ENCODE results near the gene ENO3. TPM values are rescaled to one million over a fixed set of nuclear protein-coding genes. Genes with fewer than 3 reads are reported as not detected.

ENO3 gene
- total and polyA plus RNA-seq, 10 of the 15 experiments (the other 5 are each of a cell fraction or from before 2014, with no cell fraction given): 6.8 to 28.4 (median 17.0) TPM

GRCh38 chr17:4978726-4979125 lies 27.8 kb downstream of the ENO3 start:
- no peak for FAIRE-seq
- no peaks in the 10 kb centered on the region for H3K9me3 ChIP-seq (replicated peaks; ENCODE audit: control insufficient read depth, insufficient read depth, low read length)
- H3K4me1 ChIP-seq (ENCODE audit: control insufficient read depth, insufficient read depth, low read length): peaks cover 12% of the 10 kb centered on the region
- CTCF ChIA-PET: interaction anchor here (4.5 kb wide), 1 partner anchor 83 kb away, joined by 55 read pairs; no protein-coding TSS in a partner anchor
- in situ Hi-C loops (cut with MboI) (no loop called here), intact Hi-C loops (cut with micrococcal nuclease; ENCODE audit: unreplicated experiment) (no loop called here)
- no peaks in the 10 kb centered on the region for H3K27me3 ChIP-seq (replicated peaks in 1 of 2; ENCODE audit: control insufficient read depth in 2 of 2, insufficient read depth in 2 of 2, low read length in 1 of 2)
- no peak for DNase-seq (ENCODE audit: low read depth, low spot score)
- H3K79me2 ChIP-seq (ENCODE audit: control insufficient read depth, insufficient read depth, low read length): no peaks in the 10 kb centered on the region
- RAD21 ChIA-PET (ENCODE audit: unreplicated experiment): interaction anchor here (1.5 kb wide), 1 partner anchor 39 kb away, joined by 6 read pairs; the partner anchor contains the start of genes RNF167 and SLC25A11
- H3K36me3 ChIP-seq (ENCODE audit: control insufficient read depth in 2 of 2, insufficient read depth in 2 of 2, low read length in 1 of 2): peaks cover 12 to 22% of the 10 kb centered on the region in 2 experiments; a peak in 3 of 4 replicates
- H2AFZ ChIP-seq (ENCODE audit: control insufficient read depth, low read depth, low read length): no peak overlapping the region
- H3K9ac ChIP-seq (ENCODE audit: control insufficient read depth, insufficient read depth, low read length): no peak overlapping the region
- SMC1A ChIA-PET (ENCODE audit: uncharacterized antibody, unreplicated experiment): interaction anchor here (2.2 to 3.6 kb wide), 2 partner anchors 69 to 83 kb away, joined by 8 to 29 read pairs; no protein-coding TSS in a partner anchor
- no TSS peak for BruUV-seq (replicated peaks)
- TF ChIP-seq BACH1 (IDR thresholded peaks at IDR 0.05; ENCODE audit: borderline replicate concordance) (no peak), DPF2 (IDR thresholded peaks at IDR 0.05) (no peak), NBN (IDR thresholded peaks at IDR 0.05) (no peak), GABPA (IDR thresholded peaks at IDR 0.05; ENCODE audit: low read depth) (no peak), SUZ12 (IDR thresholded peaks at IDR 0.05; ENCODE audit: unreplicated experiment) (no peak), SREBF1 (IDR thresholded peaks at IDR 0.05; ENCODE audit: low read length) (no peak)
- POLR2A ChIA-PET: interaction anchor here (0.7 kb wide), 1 partner anchor 89 kb away, joined by 3 read pairs; no protein-coding TSS in a partner anchor
- H3K4me3 ChIP-seq: no peak overlapping the region
- H3K4me2 ChIP-seq (ENCODE audit: control insufficient read depth, insufficient read depth): no peak overlapping the region
- no peaks in the 10 kb centered on the region for H4K20me1 ChIP-seq (ENCODE audit: control insufficient read depth, insufficient read depth)
- no peak overlapping the region for H3K27ac ChIP-seq (ENCODE audit: control insufficient read depth, insufficient read depth)
- no peak for ATAC-seq

GRCh38 chr17:4980644-4981216 lies 29.8 kb downstream of the ENO3 start:
- intact Hi-C loops (cut with micrococcal nuclease; ENCODE audit: unreplicated experiment) (loop anchor here (1.0 kb wide), 1 partner anchor 82 kb away; no protein-coding TSS in a partner anchor), in situ Hi-C loops (cut with MboI) (loop anchor here (5.0 kb wide), 1 partner anchor 87 kb away; no protein-coding TSS in a partner anchor)
- no peaks in the 10 kb centered on the region for H4K20me1 ChIP-seq (ENCODE audit: control insufficient read depth, insufficient read depth)
- POLR2A ChIA-PET: interaction anchor here (0.5 to 2.4 kb wide), 3 partner anchors 13 to 81 kb away, joined by 3 to 8 read pairs (median 4); partner anchors contain the start of gene SPAG7
- H3K27ac ChIP-seq (ENCODE audit: control insufficient read depth, insufficient read depth): 0 out of 2 replicates have a peak overlapping the region, but pooled peaks have one; percentile 3
- no peak overlapping the region for H3K9ac ChIP-seq (ENCODE audit: control insufficient read depth, insufficient read depth, low read length)
- H3K9me3 ChIP-seq (replicated peaks; ENCODE audit: control insufficient read depth, insufficient read depth, low read length): no peaks in the 10 kb centered on the region
- RAD21 ChIA-PET (ENCODE audit: unreplicated experiment): interaction anchor here (1.0 to 2.1 kb wide), 2 partner anchors 72 to 81 kb away, joined by 3 to 15 read pairs; no protein-coding TSS in a partner anchor
- BruUV-seq (replicated peaks): no TSS peak
- 26% methylated on average over 6 of the region's 6 CpGs for WGBS (ENCODE audit: insufficient coverage, insufficient replicate concordance, low lambda C conversion rate, missing lambda C conversion rate)
- H3K4me3 ChIP-seq: no peak overlapping the region
- peak; percentile 92 for ATAC-seq
- peaks cover 12 to 16% of the 10 kb centered on the region in 2 experiments; a peak in 3 of 4 replicates for H3K36me3 ChIP-seq (ENCODE audit: control insufficient read depth in 2 of 2, insufficient read depth in 2 of 2, low read length in 1 of 2)
- H2AFZ ChIP-seq (ENCODE audit: control insufficient read depth, low read depth, low read length): no peak overlapping the region; the same call in 1 of the 2 replicates
- CTCF ChIA-PET: interaction anchor here (0.7 to 4.5 kb wide), 17 partner anchors 9 to 130 kb away, joined by 3 to 55 read pairs (median 4); partner anchors contain the start of genes CHRNE and SLC52A1
- SMC1A ChIA-PET (ENCODE audit: uncharacterized antibody, unreplicated experiment): interaction anchor here (0.9 to 3.6 kb wide), 6 partner anchors 12 to 81 kb away, joined by 3 to 29 read pairs (median 5); partner anchors contain the start of gene SPAG7
- no peak for DNase-seq (ENCODE audit: low read depth, low spot score)
- peaks cover 12% of the 10 kb centered on the region for H3K4me1 ChIP-seq (ENCODE audit: control insufficient read depth, insufficient read depth, low read length)
- H3K27me3 ChIP-seq (replicated peaks in 1 of 2; ENCODE audit: control insufficient read depth in 2 of 2, insufficient read depth in 2 of 2, low read length in 1 of 2): no peaks in the 10 kb centered on the region
- no peak overlapping the region for H3K4me2 ChIP-seq (ENCODE audit: control insufficient read depth, insufficient read depth)
- FAIRE-seq: peak; percentile 62
- no peaks in the 10 kb centered on the region for H3K79me2 ChIP-seq (ENCODE audit: control insufficient read depth, insufficient read depth, low read length)
- TF ChIP-seq POLR2AphosphoS5 (IDR thresholded peaks at IDR 0.05; ENCODE audit: low read length) (peak; percentile 65), ZZZ3 (IDR thresholded peaks at IDR 0.05; ENCODE audit: control insufficient read depth, insufficient read length, low read depth) (no peak), RAD21 (IDR thresholded peaks at IDR 0.05; ENCODE audit: insufficient read depth, low read depth, low read length) (peak; percentile 65), CTCF (IDR thresholded peaks at IDR 0.05 in 2 of 3, conservative IDR thresholded peaks at IDR 0.05 in 1 of 3; ENCODE audit: control insufficient read depth in 2 of 3, extremely low read depth in 1 of 3, insufficient read depth in 1 of 3, low read depth in 3 of 3, low read length in 3 of 3) (peak; percentile 63 to 68 (median 66)), YY1 (IDR thresholded peaks at IDR 0.05; ENCODE audit: low read depth, low read length) (peak; percentile 63; the same call in 1 of the 2 replicates), ETV6 (conservative IDR thresholded peaks at IDR 0.05 in 1 of 2, IDR thresholded peaks at IDR 0.05 in 1 of 2; ENCODE audit: borderline replicate concordance in 1 of 2, low read depth in 1 of 2) (0 out of 4 replicates have a peak, but pooled peaks of 1 of the 2 experiments have one; percentile 14), JUNB (IDR thresholded peaks at IDR 0.05) (no peak), SRF (IDR thresholded peaks at IDR 0.05; ENCODE audit: low read depth in 2 of 2, low read length in 2 of 2) (peak; percentile 64 to 90), HDGF (IDR thresholded peaks at IDR 0.05) (peak; percentile 42; the same call in 1 of the 2 replicates)
